ENCODE data around the gene PCNX4.

- no peak for TF ChIP-seq SUZ12 (IDR thresholded peaks at IDR 0.05)
- TF ChIP-seq NFRKB (IDR thresholded peaks at IDR 0.05): no peak
- no peak for TF ChIP-seq SP1 (IDR thresholded peaks at IDR 0.05)
- no peak for TF ChIP-seq FOXA1 (IDR thresholded peaks at IDR 0.05)
- no peak for TF ChIP-seq ELF4 (IDR thresholded peaks at IDR 0.05)
- no peak for TF ChIP-seq FOXM1 (IDR thresholded peaks at IDR 0.05; ENCODE audit: borderline replicate concordance)
- TF ChIP-seq LEF1 (IDR thresholded peaks at IDR 0.05; ENCODE audit: borderline replicate concordance): no peak
- TF ChIP-seq TARDBP (IDR thresholded peaks at IDR 0.05): no peak
- TF ChIP-seq ZNF384 (IDR thresholded peaks at IDR 0.05): no peak
- no peak for TF ChIP-seq BHLHE40 (IDR thresholded peaks at IDR 0.05; ENCODE audit: borderline replicate concordance)
- TF ChIP-seq CTBP1 (IDR thresholded peaks at IDR 0.05; ENCODE audit: borderline replicate concordance): no peak
- TF ChIP-seq PKNOX1 (IDR thresholded peaks at IDR 0.05): no peak
- TF ChIP-seq L3MBTL2 (conservative IDR thresholded peaks at IDR 0.05): no peak
These were observed 113.4 kb downstream of the PCNX4 start for GRCh38 chr14:60204843-60205774.

All from HEK293T (cell line).